Tibial nerve (tissue), 4 donors: Measurements from ENCODE around the gene MOCOS. TPM values are rescaled to one million over a fixed set of nuclear protein-coding genes. Genes with fewer than 3 reads are reported as not detected.

ENCODE experiments used
- DNase-seq, 2 donors: peaks; one replicate each; pipeline ENCODE4 v3.0.0-alpha.2; 2019; ENCODE audit warnings: low spot score in 2 of 2
- H3K27ac ChIP-seq, 4 donors: fragments of 200-600 bp; sonication (generic) in 3 of 4; one replicate each; pipeline ENCODE4 v1.5.1; 2017 to 2019; ENCODE audit warnings: mild to moderate bottlenecking in 1 of 4
- H3K27me3 ChIP-seq, 2 donors: fragments of 200-600 bp; sonication (generic) in 1 of 2; one replicate each; pipeline versions ENCODE4 v1.5.1 to v1.6.0; 2017 to 2019
- H3K36me3 ChIP-seq, 3 donors: fragments of 200-600 bp; sonication (generic); one replicate each; pipeline ENCODE4 v1.5.1; 2018 to 2019
- H3K4me1 ChIP-seq, 4 donors: fragments of 200-600 bp; sonication (generic) in 3 of 4; one replicate each; pipeline ENCODE4 v1.5.1; 2017 to 2019
- H3K4me3 ChIP-seq, 4 donors: fragments of 200-600 bp; sonication (generic) in 3 of 4; one replicate each; pipeline ENCODE4 v1.5.1; 2017 to 2019; ENCODE audit warnings: mild to moderate bottlenecking in 1 of 4, moderate library complexity in 1 of 4
- H3K9me3 ChIP-seq, 4 donors: fragments of 200-600 bp; sonication (generic) in 3 of 4; one replicate each; pipeline ENCODE4 v1.5.1; 2017 to 2019
- EP300 ChIP-seq, 2 donors: sonication (generic); formaldehyde crosslinking; IDR thresholded peaks; one replicate each; pipeline ENCODE4 v1.6.1; 2017; ENCODE audit warnings: antibody characterized with exemption in 2 of 2, mild to moderate bottlenecking in 1 of 2
- POLR2A ChIP-seq, 2 donors: fragments of 450-650 bp; IDR thresholded peaks; one replicate each; pipeline ENCODE4 v1.6.1; 2017; ENCODE audit warnings: antibody characterized with exemption in 2 of 2, mild to moderate bottlenecking in 2 of 2, moderate library complexity in 2 of 2
- whole genome bisulfite sequencing, 2 donors: methylation state at CpG; one replicate each; pipeline ENCODE4 v1.1.5; 2018; 5-methylcytosine and 5-hydroxymethylcytosine counted together
- total RNA-seq, 4 donors: library from RNA; depleted of rRNA; stranded (reverse); fragments of >200 nt; gene quantifications; one replicate each; pipeline ENCODE4 v1.1.0, GENCODE V29; 2016
- TF ChIP-seq, protein P1 (sequence below), 5 experiments: fragments of 200-600 bp in 3 of 5; fragments of 450-650 bp in 2 of 5; sonication (generic) in 3 of 5; IDR thresholded peaks; one replicate each; pipeline ENCODE4 v1.5.1; 2016 to 2019; ENCODE audit warnings: antibody characterized with exemption in 5 of 5, mild to moderate bottlenecking in 3 of 5, moderate library complexity in 2 of 5

The MOCOS gene
- total RNA-seq, 4 donors from 2014 or later, result 6.9 to 10.2 (median 8.9) TPM

DNA sequence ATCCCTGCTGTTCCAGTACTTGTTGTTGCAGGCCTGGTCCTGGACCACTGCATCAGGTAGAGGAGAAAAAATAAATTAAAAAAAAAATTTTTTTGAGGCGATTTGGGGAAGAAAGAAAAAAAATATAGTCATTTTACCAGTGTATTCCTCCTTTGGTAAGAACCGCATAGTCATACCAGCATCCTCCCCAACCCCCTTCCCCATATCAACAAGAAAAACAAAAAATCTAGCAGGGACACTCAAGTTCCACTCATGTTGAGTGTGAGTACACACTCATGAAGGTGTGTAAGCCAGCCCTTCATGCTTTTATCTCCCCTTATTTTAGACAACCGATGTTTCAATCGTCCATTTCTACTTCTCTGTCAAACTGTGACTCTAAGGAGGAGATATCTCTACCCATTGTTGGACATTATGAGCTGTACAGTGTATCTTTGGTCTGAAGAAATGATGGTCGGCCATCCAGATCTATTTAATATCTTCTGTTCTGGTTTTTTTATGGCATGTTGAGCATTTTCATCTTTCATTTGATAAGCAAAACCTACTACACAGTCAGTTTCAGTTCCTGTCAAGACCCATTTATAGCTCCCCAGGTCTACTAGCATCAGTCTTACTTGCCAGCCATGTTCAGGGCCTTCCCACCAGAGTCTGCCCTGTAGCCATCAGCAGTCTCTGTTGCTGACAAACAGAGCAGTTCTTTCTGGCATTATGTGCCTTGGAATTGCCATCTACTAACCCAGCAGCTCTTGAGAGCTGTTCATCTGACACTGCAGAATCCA is 37.6 kb upstream of the MOCOS start:
- WGBS, 2 donors, result 93 to 94% methylated on average over 5 of the region's 5 CpGs
- H3K9me3 ChIP-seq, result no peaks in the 10 kb centered on the region
- H3K27me3 ChIP-seq, result no peaks in the 10 kb centered on the region
- TF ChIP-seq, protein P1, sequence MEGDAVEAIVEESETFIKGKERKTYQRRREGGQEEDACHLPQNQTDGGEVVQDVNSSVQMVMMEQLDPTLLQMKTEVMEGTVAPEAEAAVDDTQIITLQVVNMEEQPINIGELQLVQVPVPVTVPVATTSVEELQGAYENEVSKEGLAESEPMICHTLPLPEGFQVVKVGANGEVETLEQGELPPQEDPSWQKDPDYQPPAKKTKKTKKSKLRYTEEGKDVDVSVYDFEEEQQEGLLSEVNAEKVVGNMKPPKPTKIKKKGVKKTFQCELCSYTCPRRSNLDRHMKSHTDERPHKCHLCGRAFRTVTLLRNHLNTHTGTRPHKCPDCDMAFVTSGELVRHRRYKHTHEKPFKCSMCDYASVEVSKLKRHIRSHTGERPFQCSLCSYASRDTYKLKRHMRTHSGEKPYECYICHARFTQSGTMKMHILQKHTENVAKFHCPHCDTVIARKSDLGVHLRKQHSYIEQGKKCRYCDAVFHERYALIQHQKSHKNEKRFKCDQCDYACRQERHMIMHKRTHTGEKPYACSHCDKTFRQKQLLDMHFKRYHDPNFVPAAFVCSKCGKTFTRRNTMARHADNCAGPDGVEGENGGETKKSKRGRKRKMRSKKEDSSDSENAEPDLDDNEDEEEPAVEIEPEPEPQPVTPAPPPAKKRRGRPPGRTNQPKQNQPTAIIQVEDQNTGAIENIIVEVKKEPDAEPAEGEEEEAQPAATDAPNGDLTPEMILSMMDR (IDR thresholded peaks at IDR 0.05), result no peak
- TF ChIP-seq EP300 (IDR thresholded peaks at IDR 0.05) (no peak), POLR2A (IDR thresholded peaks at IDR 0.05) (no peak)
- peaks cover 0 to 11% (median 0%) of the 10 kb centered on the region in 4 donors for H3K4me1 ChIP-seq
- no peak overlapping the region for H3K4me3 ChIP-seq
- no peak overlapping the region for H3K27ac ChIP-seq
- peaks cover 2 to 95% (median 4%) of the 10 kb centered on the region in 3 donors for H3K36me3 ChIP-seq
- no peak for DNase-seq

DNA sequence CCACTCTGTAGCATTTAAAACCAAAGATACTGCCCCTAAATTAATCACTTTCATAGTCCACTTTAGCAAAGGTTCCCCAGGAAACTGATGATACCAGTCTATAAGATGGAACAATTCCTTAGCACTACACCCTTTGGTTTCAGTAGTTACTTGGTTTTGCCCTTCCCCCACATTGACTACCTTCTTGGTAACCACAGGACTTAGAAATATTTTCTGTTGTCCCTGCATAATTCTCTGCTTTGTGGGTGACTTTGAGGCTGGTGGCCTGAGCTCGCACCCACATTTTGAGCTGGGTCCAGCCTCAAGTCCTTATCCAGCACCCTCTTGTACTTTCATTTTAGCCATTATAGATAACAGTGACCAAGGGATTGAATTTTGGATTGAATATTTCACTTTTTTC is 34.5 kb upstream of the MOCOS start:
- Histone ChIP-seq H3K9me3 (no peaks in the 10 kb centered on the region), H3K36me3 (peaks cover 2 to 95% (median 4%) of the 10 kb centered on the region in 3 donors), H3K27ac (peak overlapping the region in 2 of 4 donors; percentile 1 to 17), H3K4me1 (peaks cover 0 to 11% (median 0%) of the 10 kb centered on the region in 4 donors), H3K27me3 (no peaks in the 10 kb centered on the region), H3K4me3 (no peak overlapping the region)
- no peak for DNase-seq
- TF ChIP-seq, protein P1 (IDR thresholded peaks at IDR 0.05), result no peak
- TF ChIP-seq POLR2A (IDR thresholded peaks at IDR 0.05) (no peak), EP300 (IDR thresholded peaks at IDR 0.05) (no peak)
- WGBS, 2 donors, result 92 to 100% methylated on average over 1 of the region's 1 CpG

DNA sequence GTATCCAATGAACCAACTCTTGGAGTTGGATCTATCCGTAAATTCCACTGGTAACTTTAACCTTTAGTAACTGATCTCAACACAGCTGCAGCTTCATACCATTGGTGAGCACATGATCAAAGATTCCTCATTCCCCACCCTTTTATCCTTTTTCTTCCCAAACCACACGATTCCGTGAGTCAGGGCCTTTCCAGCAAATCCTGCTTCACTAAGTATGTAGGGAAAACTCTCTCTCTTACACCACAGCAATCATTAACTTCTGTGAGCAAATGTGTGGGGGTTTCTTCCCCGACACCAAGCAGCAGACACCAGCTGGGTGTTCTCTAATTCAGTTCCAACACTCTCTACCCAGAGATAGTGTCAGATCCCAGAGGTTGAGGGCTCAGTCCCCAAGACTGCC is 34.1 kb upstream of the MOCOS start:
- TF ChIP-seq POLR2A (IDR thresholded peaks at IDR 0.05) (no peak), EP300 (IDR thresholded peaks at IDR 0.05) (peak in 1 of 2 donors; percentile 19)
- TF ChIP-seq, protein P1 (IDR thresholded peaks at IDR 0.05), result no peak

DNA sequence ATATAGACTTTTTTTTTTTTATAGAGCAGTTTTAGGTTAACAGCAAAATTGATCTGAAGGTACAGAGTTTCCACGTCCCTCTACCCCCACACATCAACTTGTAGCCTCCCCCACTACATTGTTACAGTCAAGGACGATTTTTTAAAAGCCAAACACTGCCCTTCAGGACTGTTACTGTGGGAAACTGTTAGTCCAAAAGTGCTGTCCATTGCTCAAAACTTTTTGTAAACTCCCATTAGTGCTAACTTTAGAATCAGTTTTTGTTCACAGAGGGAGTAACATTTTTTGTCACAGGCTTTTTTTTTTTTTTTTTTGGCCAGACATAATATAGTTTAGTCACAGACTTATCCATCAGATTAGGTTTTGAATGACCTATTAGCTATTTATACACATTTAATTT is 33.5 kb upstream of the MOCOS start:
- Histone ChIP-seq H3K36me3 (peaks cover 0 to 95% (median 1%) of the 10 kb centered on the region in 3 donors), H3K27ac (peak overlapping the region in 2 of 4 donors; percentile 36 to 69), H3K9me3 (no peaks in the 10 kb centered on the region), H3K4me3 (no peak overlapping the region), H3K4me1 (peaks cover 0 to 11% (median 0%) of the 10 kb centered on the region in 4 donors), H3K27me3 (no peaks in the 10 kb centered on the region)
- no peak for DNase-seq
- 59 to 80% methylated on average over 2 of the region's 2 CpGs for WGBS, 2 donors
- TF ChIP-seq, protein P1 (IDR thresholded peaks at IDR 0.05), result no peak
- TF ChIP-seq POLR2A (IDR thresholded peaks at IDR 0.05), result no peak
- TF ChIP-seq EP300 (IDR thresholded peaks at IDR 0.05), result no peak

More for the DNA sequence above, 34.1 kb upstream of the MOCOS start:
- Histone ChIP-seq H3K36me3 (peaks cover 2 to 95% (median 4%) of the 10 kb centered on the region in 3 donors), H3K9me3 (no peaks in the 10 kb centered on the region), H3K27ac (peak overlapping the region in 2 of 4 donors; percentile 36 to 69), H3K4me1 (peaks cover 0 to 11% (median 0%) of the 10 kb centered on the region in 4 donors), H3K27me3 (no peaks in the 10 kb centered on the region), H3K4me3 (no peak overlapping the region)
- DNase-seq, result no peak
- WGBS, 2 donors, result 71 to 80% methylated on average over 4 of the region's 4 CpGs
